Memory B cell (primary cell): ENCODE data around the gene DLAT.

Source experiments
- ATAC-seq: fragments of 150-1000 bp; cut with Tn5 transposase; 2 replicates; pipeline ENCODE4 v1.10.0; 2021; ENCODE audit warnings: low read depth, mild to moderate bottlenecking, moderate library complexity
- DNase-seq, 2 donors: peaks; one replicate each; pipeline ENCODE4 v3.0.0; 2022; ENCODE audit warnings: low spot score in 2 of 2
- H3K27ac Mint-ChIP-seq: one replicate; pipeline ENCODE4 v1.8.0; 2022; ENCODE audit warnings: mild to moderate bottlenecking, moderate library complexity, mixed read lengths
- H3K27me3 Mint-ChIP-seq: one replicate; pipeline ENCODE4 v1.8.0; 2022; ENCODE audit warnings: mixed read lengths
- H3K36me3 Mint-ChIP-seq: one replicate; pipeline ENCODE4 v1.8.0; 2022; ENCODE audit warnings: mild to moderate bottlenecking, mixed read lengths
- H3K4me1 Mint-ChIP-seq: one replicate; pipeline ENCODE4 v1.8.0; 2022; ENCODE audit warnings: mixed read lengths
- H3K4me3 Mint-ChIP-seq: one replicate; pipeline ENCODE4 v1.8.0; 2022; ENCODE audit warnings: mild to moderate bottlenecking, moderate library complexity, mixed read lengths
- H3K9me3 Mint-ChIP-seq: one replicate; pipeline ENCODE4 v1.8.0; 2022; ENCODE audit warnings: mixed read lengths

DLAT gene

DNA sequence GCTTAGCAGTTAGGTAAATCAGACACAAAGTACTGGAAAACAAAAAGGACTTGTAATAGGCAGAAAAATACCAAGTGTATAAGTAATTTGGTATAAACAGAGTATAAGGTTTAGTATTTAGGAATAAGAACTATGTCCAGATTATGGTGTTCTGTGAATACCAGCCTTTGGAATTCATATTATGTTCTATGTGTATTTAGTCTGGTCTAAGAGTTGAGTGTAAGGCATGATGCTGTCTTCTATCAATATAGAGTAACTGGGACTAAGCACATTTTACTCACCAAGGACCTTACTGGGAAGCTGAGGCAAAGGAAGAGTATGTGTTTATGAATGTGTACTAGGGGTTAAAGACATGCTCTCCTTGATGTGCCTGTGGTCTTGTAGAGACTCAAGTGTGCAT is 71.0 kb downstream of the DLAT start:
- Mint-ChIP-seq H3K27ac (no peak overlapping the region), H3K36me3 (peaks cover 33% of the 10 kb centered on the region), H3K9me3 (no peaks in the 10 kb centered on the region), H3K4me3 (no peak overlapping the region), H3K4me1 (no peaks in the 10 kb centered on the region), H3K27me3 (no peaks in the 10 kb centered on the region)
- no peak for ATAC-seq
- DNase-seq, result no peak

DNA sequence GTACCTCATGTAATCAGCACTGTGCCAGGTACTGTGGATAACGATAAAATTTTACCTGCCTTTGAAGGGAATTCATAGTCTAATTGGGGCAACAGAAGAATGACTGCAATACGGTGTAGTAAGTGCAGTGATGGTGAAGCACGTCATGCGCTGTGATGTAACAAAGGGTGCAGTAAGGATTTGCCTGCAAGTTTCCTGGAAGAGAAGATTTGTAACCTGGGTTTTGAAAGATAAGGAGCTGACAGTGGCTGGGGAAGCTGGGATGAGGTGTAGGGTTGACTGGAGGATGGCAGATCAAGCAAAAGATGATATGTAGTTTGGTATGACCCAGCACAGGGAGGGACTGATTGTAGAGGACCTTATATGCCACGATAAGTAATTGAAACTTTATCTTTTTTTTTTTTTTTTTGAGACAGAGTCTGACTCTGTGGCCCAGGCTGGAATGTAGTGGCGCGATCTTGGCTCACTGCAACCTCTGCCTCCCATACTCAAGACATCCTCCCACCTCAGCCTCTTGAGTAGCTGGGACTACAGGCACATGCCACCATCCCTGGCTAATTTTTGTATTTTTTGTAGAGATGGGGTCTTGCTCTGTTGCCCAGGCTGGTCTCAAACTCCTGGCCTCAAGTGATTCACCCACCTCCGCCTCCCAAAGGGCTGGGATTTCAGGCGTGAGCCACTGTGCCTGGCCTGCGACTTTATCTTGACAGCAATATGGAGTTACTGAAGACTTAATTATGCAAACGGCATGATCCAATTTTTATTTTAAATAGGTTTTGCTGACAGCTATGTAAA is 72.7 kb downstream of the DLAT start:
- Mint-ChIP-seq H3K4me1 (no peaks in the 10 kb centered on the region), H3K27ac (no peak overlapping the region), H3K9me3 (no peaks in the 10 kb centered on the region), H3K4me3 (no peak overlapping the region), H3K27me3 (no peaks in the 10 kb centered on the region), H3K36me3 (peaks cover 20% of the 10 kb centered on the region)
- DNase-seq (no peak), ATAC-seq (no peak)

- ATAC-seq, result no peak
- Mint-ChIP-seq H3K27ac (no peak overlapping the region), H3K4me1 (no peaks in the 10 kb centered on the region), H3K36me3 (peaks cover 15% of the 10 kb centered on the region), H3K9me3 (no peaks in the 10 kb centered on the region), H3K4me3 (no peak overlapping the region), H3K27me3 (no peaks in the 10 kb centered on the region)
- DNase-seq, result no peak
Measured at GRCh38 chr11:112100462-112100861, 75.3 kb downstream of the DLAT start.

- H3K27me3 Mint-ChIP-seq, result no peaks in the 10 kb centered on the region
- no peak overlapping the region for H3K27ac Mint-ChIP-seq
- ATAC-seq (no peak), DNase-seq (no peak)
- no peaks in the 10 kb centered on the region for H3K9me3 Mint-ChIP-seq
- peaks cover 7% of the 10 kb centered on the region for H3K36me3 Mint-ChIP-seq
- H3K4me1 Mint-ChIP-seq, result no peaks in the 10 kb centered on the region
- no peak overlapping the region for H3K4me3 Mint-ChIP-seq
Measured at GRCh38 chr11:112103446-112103845, 78.2 kb downstream of the DLAT start.

- Mint-ChIP-seq H3K4me1 (no peaks in the 10 kb centered on the region), H3K36me3 (peaks cover 5% of the 10 kb centered on the region), H3K27me3 (no peaks in the 10 kb centered on the region), H3K4me3 (no peak overlapping the region), H3K9me3 (peaks cover 2% of the 10 kb centered on the region), H3K27ac (no peak overlapping the region)
- DNase-seq, result no peak
- no peak for ATAC-seq
Measured at GRCh38 chr11:112106070-112106469, 80.9 kb downstream of the DLAT start.
